K562 (cell line): Measurements from ENCODE around the gene CHPF. TPM values are rescaled to one million over a fixed set of nuclear protein-coding genes. Genes with fewer than 3 reads are reported as not detected.

Experiments used
- E2F3 ChIP-seq: fragments of 250-450 bp; sonication (Bioruptor Pico); IDR thresholded peaks from 2 replicates; pipeline ENCODE4 v1.4.0; 2020; ENCODE audit warnings: mild to moderate bottlenecking
- MTA1 ChIP-seq: fragments of 450-650 bp; IDR thresholded peaks from 2 replicates; pipeline ENCODE4 v1.6.1; 2017; ENCODE audit warnings: borderline replicate concordance
- NR2C2 ChIP-seq, 2 experiments: fragments of 200-800 bp in 1 of 2; sonication (Bioruptor generic) in 1 of 2; sonication (generic) in 1 of 2; formaldehyde crosslinking in 1 of 2; IDR thresholded peaks; 2 replicates each; pipeline versions ENCODE4 v1.6.1 to v1.8.0; 2016 to 2022; ENCODE audit warnings: mild to moderate bottlenecking in 1 of 2, missing compliant biosample characterization in 1 of 2, missing genetic modification characterization in 1 of 2, missing genetic modification reagents in 1 of 2
- TRIM28 ChIP-seq: fragments of 450-650 bp; IDR thresholded peaks from 2 replicates; pipeline ENCODE4 v1.6.1; 2017
- ZNF212 ChIP-seq: fragments of 450-650 bp; formaldehyde crosslinking; IDR thresholded peaks from 2 replicates; pipeline ENCODE4 v1.4.0; 2020; ENCODE audit warnings: mild to moderate bottlenecking
- ZNF24 ChIP-seq: fragments of 450-650 bp; IDR thresholded peaks from 2 replicates; pipeline ENCODE4 v1.6.1; 2016
- polyA plus RNA-seq, 8 experiments: library from polyadenylated mRNA; depleted of rRNA in 4 of 8; stranded (reverse) in 5 of 8; unstranded in 3 of 8; fragments of >200 nt; fragmentation: Nextera tagmentation in 2 of 8; fragmentation: Illumina TruSeq in 1 of 8; extraction: Ambion mirVana in 2 of 8; extraction: Trizol in 1 of 8; gene quantifications; 2 replicates each; pipeline versions ENCODE4 v1.2.1 to v1.2.3, GENCODE V29; 2011 to 2014; ENCODE audit warnings: inconsistent platforms in 1 of 8, missing spikeins in 1 of 8
- total RNA-seq, 7 experiments: library from RNA; depleted of rRNA in 6 of 7; stranded (reverse); fragments of >200 nt in 6 of 7; fragmentation: Illumina TruSeq in 2 of 7; extraction: Trizol in 2 of 7; gene quantifications; 2 replicates each; pipeline versions ENCODE4 v1.2.1 to v1.2.3, GENCODE V29; 2011 to 2021; ENCODE audit warnings: low replicate concordance in 1 of 7
- TF ChIP-seq, protein P1 (sequence below): fragments of 450-650 bp; IDR thresholded peaks from 2 replicates; pipeline ENCODE4 v1.6.1; 2016; ENCODE audit warnings: mild to moderate bottlenecking, moderate library complexity
- TF ChIP-seq, protein P2 (sequence below), 2 experiments: IDR thresholded peaks; 2 replicates each; pipeline ENCODE4 v1.6.1; 2011; ENCODE audit warnings: borderline replicate concordance in 1 of 2, control low read depth in 1 of 2, low read depth in 1 of 2, low read length in 1 of 2, mild to moderate bottlenecking in 1 of 2, mixed read lengths in 1 of 2, moderate library complexity in 1 of 2; ENCODE audit not compliant: insufficient read depth in 1 of 2, insufficient read length in 1 of 2, poor library complexity in 1 of 2, severe bottlenecking in 1 of 2; ENCODE audit errors: extremely low read depth in 1 of 2
- TF ChIP-seq, protein P3 (sequence below): sonication (generic); formaldehyde crosslinking; IDR thresholded peaks from 2 replicates; pipeline ENCODE4 v1.8.0; 2022; ENCODE audit warnings: mild to moderate bottlenecking, missing genetic modification reagents
- TF ChIP-seq, protein P4 (sequence below): fragments of 200-800 bp; sonication (Bioruptor generic); IDR thresholded peaks from 2 replicates; pipeline ENCODE4 v1.6.1; 2017; ENCODE audit warnings: missing genetic modification characterization, missing compliant biosample characterization

Gene CHPF
- total and polyA plus RNA-seq, 9 of the 15 experiments (the other 6 are each of a cell fraction or from before 2014, with no cell fraction given): 0.15 to 57.2 (median 7.9) TPM

DNA sequence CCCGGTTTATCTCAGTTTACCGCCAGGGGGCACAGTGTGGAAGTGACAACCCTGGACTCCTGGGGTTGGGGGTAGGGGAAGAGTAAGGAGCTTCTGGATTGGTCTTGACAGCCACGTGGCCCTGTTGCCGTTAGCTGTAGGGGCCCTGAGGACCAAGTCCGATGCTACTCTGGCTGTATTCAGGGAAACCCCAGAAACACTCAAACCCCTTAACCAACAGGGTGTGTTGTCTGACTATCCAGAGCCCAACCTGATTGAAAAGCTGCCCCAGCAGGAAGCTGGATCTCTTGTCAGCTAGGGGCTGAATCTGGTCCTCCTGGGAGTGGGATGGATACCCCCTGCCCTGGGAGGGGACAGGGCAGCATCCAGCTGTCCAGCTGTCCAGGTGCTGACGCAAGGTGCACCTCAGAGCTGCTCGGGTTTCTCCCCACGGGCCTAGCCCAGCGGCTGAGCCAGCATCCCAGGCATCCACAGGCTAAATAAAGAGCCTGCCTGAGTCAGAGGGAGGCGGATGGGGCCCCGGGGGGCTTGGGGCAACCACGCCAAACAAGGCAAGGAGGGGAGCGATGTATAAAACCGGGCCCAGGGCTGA lies 48.0 kb downstream of the CHPF start (continued):
- TF ChIP-seq, protein P1, sequence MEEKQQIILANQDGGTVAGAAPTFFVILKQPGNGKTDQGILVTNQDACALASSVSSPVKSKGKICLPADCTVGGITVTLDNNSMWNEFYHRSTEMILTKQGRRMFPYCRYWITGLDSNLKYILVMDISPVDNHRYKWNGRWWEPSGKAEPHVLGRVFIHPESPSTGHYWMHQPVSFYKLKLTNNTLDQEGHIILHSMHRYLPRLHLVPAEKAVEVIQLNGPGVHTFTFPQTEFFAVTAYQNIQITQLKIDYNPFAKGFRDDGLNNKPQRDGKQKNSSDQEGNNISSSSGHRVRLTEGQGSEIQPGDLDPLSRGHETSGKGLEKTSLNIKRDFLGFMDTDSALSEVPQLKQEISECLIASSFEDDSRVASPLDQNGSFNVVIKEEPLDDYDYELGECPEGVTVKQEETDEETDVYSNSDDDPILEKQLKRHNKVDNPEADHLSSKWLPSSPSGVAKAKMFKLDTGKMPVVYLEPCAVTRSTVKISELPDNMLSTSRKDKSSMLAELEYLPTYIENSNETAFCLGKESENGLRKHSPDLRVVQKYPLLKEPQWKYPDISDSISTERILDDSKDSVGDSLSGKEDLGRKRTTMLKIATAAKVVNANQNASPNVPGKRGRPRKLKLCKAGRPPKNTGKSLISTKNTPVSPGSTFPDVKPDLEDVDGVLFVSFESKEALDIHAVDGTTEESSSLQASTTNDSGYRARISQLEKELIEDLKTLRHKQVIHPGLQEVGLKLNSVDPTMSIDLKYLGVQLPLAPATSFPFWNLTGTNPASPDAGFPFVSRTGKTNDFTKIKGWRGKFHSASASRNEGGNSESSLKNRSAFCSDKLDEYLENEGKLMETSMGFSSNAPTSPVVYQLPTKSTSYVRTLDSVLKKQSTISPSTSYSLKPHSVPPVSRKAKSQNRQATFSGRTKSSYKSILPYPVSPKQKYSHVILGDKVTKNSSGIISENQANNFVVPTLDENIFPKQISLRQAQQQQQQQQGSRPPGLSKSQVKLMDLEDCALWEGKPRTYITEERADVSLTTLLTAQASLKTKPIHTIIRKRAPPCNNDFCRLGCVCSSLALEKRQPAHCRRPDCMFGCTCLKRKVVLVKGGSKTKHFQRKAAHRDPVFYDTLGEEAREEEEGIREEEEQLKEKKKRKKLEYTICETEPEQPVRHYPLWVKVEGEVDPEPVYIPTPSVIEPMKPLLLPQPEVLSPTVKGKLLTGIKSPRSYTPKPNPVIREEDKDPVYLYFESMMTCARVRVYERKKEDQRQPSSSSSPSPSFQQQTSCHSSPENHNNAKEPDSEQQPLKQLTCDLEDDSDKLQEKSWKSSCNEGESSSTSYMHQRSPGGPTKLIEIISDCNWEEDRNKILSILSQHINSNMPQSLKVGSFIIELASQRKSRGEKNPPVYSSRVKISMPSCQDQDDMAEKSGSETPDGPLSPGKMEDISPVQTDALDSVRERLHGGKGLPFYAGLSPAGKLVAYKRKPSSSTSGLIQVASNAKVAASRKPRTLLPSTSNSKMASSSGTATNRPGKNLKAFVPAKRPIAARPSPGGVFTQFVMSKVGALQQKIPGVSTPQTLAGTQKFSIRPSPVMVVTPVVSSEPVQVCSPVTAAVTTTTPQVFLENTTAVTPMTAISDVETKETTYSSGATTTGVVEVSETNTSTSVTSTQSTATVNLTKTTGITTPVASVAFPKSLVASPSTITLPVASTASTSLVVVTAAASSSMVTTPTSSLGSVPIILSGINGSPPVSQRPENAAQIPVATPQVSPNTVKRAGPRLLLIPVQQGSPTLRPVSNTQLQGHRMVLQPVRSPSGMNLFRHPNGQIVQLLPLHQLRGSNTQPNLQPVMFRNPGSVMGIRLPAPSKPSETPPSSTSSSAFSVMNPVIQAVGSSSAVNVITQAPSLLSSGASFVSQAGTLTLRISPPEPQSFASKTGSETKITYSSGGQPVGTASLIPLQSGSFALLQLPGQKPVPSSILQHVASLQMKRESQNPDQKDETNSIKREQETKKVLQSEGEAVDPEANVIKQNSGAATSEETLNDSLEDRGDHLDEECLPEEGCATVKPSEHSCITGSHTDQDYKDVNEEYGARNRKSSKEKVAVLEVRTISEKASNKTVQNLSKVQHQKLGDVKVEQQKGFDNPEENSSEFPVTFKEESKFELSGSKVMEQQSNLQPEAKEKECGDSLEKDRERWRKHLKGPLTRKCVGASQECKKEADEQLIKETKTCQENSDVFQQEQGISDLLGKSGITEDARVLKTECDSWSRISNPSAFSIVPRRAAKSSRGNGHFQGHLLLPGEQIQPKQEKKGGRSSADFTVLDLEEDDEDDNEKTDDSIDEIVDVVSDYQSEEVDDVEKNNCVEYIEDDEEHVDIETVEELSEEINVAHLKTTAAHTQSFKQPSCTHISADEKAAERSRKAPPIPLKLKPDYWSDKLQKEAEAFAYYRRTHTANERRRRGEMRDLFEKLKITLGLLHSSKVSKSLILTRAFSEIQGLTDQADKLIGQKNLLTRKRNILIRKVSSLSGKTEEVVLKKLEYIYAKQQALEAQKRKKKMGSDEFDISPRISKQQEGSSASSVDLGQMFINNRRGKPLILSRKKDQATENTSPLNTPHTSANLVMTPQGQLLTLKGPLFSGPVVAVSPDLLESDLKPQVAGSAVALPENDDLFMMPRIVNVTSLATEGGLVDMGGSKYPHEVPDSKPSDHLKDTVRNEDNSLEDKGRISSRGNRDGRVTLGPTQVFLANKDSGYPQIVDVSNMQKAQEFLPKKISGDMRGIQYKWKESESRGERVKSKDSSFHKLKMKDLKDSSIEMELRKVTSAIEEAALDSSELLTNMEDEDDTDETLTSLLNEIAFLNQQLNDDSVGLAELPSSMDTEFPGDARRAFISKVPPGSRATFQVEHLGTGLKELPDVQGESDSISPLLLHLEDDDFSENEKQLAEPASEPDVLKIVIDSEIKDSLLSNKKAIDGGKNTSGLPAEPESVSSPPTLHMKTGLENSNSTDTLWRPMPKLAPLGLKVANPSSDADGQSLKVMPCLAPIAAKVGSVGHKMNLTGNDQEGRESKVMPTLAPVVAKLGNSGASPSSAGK: peak; percentile 68; the same call in 1 of the 2 replicates
- TF ChIP-seq, protein P2, sequence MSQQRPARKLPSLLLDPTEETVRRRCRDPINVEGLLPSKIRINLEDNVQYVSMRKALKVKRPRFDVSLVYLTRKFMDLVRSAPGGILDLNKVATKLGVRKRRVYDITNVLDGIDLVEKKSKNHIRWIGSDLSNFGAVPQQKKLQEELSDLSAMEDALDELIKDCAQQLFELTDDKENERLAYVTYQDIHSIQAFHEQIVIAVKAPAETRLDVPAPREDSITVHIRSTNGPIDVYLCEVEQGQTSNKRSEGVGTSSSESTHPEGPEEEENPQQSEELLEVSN (IDR thresholded peaks at IDR 0.05; ENCODE audit: borderline replicate concordance in 1 of 2, extremely low read depth in 1 of 2, insufficient read depth in 1 of 2, insufficient read length in 1 of 2, low read depth in 1 of 2, low read length in 1 of 2, poor library complexity in 1 of 2, severe bottlenecking in 1 of 2): peak; percentile 19 to 26
- TF ChIP-seq MTA1 (no peak), ZNF212 (CRISPR knock-in tag) (no peak), TRIM28 (no peak), NR2C2 (CRISPR knock-in tag; IDR thresholded peaks at IDR 0.05) (no peak), NR2C2 (tag; IDR thresholded peaks at IDR 0.05) (no peak), E2F3 (no peak), ZNF24 (no peak)
- TF ChIP-seq, protein P3, sequence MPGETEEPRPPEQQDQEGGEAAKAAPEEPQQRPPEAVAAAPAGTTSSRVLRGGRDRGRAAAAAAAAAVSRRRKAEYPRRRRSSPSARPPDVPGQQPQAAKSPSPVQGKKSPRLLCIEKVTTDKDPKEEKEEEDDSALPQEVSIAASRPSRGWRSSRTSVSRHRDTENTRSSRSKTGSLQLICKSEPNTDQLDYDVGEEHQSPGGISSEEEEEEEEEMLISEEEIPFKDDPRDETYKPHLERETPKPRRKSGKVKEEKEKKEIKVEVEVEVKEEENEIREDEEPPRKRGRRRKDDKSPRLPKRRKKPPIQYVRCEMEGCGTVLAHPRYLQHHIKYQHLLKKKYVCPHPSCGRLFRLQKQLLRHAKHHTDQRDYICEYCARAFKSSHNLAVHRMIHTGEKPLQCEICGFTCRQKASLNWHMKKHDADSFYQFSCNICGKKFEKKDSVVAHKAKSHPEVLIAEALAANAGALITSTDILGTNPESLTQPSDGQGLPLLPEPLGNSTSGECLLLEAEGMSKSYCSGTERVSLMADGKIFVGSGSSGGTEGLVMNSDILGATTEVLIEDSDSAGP (CRISPR knock-in tag): no peak
- TF ChIP-seq, protein P4, sequence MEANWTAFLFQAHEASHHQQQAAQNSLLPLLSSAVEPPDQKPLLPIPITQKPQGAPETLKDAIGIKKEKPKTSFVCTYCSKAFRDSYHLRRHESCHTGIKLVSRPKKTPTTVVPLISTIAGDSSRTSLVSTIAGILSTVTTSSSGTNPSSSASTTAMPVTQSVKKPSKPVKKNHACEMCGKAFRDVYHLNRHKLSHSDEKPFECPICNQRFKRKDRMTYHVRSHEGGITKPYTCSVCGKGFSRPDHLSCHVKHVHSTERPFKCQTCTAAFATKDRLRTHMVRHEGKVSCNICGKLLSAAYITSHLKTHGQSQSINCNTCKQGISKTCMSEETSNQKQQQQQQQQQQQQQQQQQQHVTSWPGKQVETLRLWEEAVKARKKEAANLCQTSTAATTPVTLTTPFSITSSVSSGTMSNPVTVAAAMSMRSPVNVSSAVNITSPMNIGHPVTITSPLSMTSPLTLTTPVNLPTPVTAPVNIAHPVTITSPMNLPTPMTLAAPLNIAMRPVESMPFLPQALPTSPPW (CRISPR knock-in tag): peak; percentile 63; the same call in 1 of the 2 replicates
